Measurements from ENCODE around the gene NUP35.

Gene NUP35

GRCh38 chr2:183124222-183124956 lies at the start of gene NUP35:
NUP35 (plus strand) TSS chr2:183124443; CDS start chr2:183124458, 15 bp downstream.
- peak; percentile 75 for DNase-seq

GRCh38 chr2:183078163-183078463 lies 46.1 kb upstream of the NUP35 start:
- no peak for DNase-seq

- peak; percentile 66 for DNase-seq
Observed at GRCh38 chr2:183078464-183079138, 45.6 kb upstream of the NUP35 start, which contains the start of gene DUSP19. DUSP19 (plus strand) TSS chr2:183078747; CDS start chr2:183078934, 187 bp downstream.

GRCh38 chr2:183079139-183079775 lies 45.0 kb upstream of the NUP35 start:
- DNase-seq: no peak

GRCh38 chr2:183081911-183082310 lies 42.3 kb upstream of the NUP35 start:
- DNase-seq: no peak

- no peak for DNase-seq
Observed at GRCh38 chr2:183088061-183088460, 36.2 kb upstream of the NUP35 start.

GRCh38 chr2:183089192-183089851 lies 34.9 kb upstream of the NUP35 start:
- DNase-seq: no peak

- no peak for DNase-seq
Observed at GRCh38 chr2:183091318-183091953, 32.8 kb upstream of the NUP35 start.

- DNase-seq: no peak
Observed at GRCh38 chr2:183091954-183092345, 32.3 kb upstream of the NUP35 start.

- no peak for DNase-seq
Observed at GRCh38 chr2:183093857-183094657, 30.2 kb upstream of the NUP35 start.

GRCh38 chr2:183105402-183106134 lies 18.7 kb upstream of the NUP35 start:
- no peak for DNase-seq

GRCh38 chr2:183112577-183112976 lies 11.7 kb upstream of the NUP35 start:
- no peak for DNase-seq

GRCh38 chr2:183113630-183114029 lies 10.6 kb upstream of the NUP35 start:
- DNase-seq: no peak

- DNase-seq: no peak
Observed at GRCh38 chr2:183117226-183117625, 7.0 kb upstream of the NUP35 start.

GRCh38 chr2:183123117-183123958 lies 905 bp upstream of the NUP35 start:
- no peak for DNase-seq

- DNase-seq: no peak
Observed at GRCh38 chr2:183123959-183124221, 353 bp upstream of the NUP35 start.

- DNase-seq: no peak
Observed at GRCh38 chr2:183124957-183125255, 663 bp downstream of the NUP35 start.

GRCh38 chr2:183125659-183126341 lies 1.6 kb downstream of the NUP35 start:
- DNase-seq: no peak

- no peak for DNase-seq
Observed at GRCh38 chr2:183126635-183127034, 2.4 kb downstream of the NUP35 start.

- no peak for DNase-seq
Observed at GRCh38 chr2:183134016-183134415, 9.8 kb downstream of the NUP35 start.
